Panc1 (cell line): ENCODE measurements around the gene LIPJ.

Source experiments
- POLR2AphosphoS5 ChIP-seq: IDR thresholded peaks from 2 replicates; pipeline ENCODE4 v1.6.1; 2012; ENCODE audit warnings: mild to moderate bottlenecking, low read depth, low read length, moderate library complexity
- SIN3A ChIP-seq: IDR thresholded peaks from 2 replicates; pipeline ENCODE4 v1.6.1; 2012; ENCODE audit warnings: low read depth, mild to moderate bottlenecking, low read length, moderate library complexity, borderline replicate concordance; ENCODE audit not compliant: insufficient read depth
- TCF7L2 ChIP-seq: IDR thresholded peaks from 2 replicates; pipeline ENCODE4 v1.6.1; 2011; ENCODE audit warnings: mild to moderate bottlenecking, low read depth, low read length, inconsistent platforms
- TF ChIP-seq, protein P1 (sequence below): fragments of 450-650 bp; IDR thresholded peaks from 2 replicates; pipeline ENCODE4 v1.5.1; 2017; ENCODE audit warnings: mild to moderate bottlenecking
- TF ChIP-seq, protein P2 (sequence below), 2 experiments: IDR thresholded peaks; 2 replicates each; pipeline ENCODE4 v1.6.1; 2011 to 2012; ENCODE audit warnings: low read depth in 2 of 2, control low read depth in 1 of 2, low read length in 1 of 2, mild to moderate bottlenecking in 1 of 2, moderate library complexity in 1 of 2; ENCODE audit not compliant: insufficient read depth in 1 of 2

DNA sequence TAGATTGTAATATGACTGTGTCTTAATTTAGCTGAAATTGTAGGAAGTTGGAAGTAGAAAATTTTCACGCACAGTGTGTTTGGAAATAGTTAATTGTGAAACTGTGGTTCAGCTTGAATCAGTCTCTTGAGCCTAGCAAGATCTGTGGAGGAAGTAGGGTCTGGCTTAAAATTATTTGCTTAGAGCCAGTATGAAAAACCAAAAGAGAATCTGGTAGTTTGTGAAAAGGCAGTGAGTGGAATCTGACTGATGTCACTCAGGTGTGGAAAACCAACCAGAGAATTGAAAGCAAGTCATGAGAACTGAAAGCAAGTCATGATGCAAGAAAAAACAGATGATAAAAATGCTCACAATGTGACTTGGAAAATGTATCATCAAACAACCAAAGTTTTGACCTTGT lies 11.5 kb downstream of the LIPJ start:
- TF ChIP-seq, protein P1, sequence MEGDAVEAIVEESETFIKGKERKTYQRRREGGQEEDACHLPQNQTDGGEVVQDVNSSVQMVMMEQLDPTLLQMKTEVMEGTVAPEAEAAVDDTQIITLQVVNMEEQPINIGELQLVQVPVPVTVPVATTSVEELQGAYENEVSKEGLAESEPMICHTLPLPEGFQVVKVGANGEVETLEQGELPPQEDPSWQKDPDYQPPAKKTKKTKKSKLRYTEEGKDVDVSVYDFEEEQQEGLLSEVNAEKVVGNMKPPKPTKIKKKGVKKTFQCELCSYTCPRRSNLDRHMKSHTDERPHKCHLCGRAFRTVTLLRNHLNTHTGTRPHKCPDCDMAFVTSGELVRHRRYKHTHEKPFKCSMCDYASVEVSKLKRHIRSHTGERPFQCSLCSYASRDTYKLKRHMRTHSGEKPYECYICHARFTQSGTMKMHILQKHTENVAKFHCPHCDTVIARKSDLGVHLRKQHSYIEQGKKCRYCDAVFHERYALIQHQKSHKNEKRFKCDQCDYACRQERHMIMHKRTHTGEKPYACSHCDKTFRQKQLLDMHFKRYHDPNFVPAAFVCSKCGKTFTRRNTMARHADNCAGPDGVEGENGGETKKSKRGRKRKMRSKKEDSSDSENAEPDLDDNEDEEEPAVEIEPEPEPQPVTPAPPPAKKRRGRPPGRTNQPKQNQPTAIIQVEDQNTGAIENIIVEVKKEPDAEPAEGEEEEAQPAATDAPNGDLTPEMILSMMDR, result no peak
- TF ChIP-seq SIN3A, result no peak
- TF ChIP-seq POLR2AphosphoS5, result no peak
- TF ChIP-seq TCF7L2, result no peak
- TF ChIP-seq, protein P2, sequence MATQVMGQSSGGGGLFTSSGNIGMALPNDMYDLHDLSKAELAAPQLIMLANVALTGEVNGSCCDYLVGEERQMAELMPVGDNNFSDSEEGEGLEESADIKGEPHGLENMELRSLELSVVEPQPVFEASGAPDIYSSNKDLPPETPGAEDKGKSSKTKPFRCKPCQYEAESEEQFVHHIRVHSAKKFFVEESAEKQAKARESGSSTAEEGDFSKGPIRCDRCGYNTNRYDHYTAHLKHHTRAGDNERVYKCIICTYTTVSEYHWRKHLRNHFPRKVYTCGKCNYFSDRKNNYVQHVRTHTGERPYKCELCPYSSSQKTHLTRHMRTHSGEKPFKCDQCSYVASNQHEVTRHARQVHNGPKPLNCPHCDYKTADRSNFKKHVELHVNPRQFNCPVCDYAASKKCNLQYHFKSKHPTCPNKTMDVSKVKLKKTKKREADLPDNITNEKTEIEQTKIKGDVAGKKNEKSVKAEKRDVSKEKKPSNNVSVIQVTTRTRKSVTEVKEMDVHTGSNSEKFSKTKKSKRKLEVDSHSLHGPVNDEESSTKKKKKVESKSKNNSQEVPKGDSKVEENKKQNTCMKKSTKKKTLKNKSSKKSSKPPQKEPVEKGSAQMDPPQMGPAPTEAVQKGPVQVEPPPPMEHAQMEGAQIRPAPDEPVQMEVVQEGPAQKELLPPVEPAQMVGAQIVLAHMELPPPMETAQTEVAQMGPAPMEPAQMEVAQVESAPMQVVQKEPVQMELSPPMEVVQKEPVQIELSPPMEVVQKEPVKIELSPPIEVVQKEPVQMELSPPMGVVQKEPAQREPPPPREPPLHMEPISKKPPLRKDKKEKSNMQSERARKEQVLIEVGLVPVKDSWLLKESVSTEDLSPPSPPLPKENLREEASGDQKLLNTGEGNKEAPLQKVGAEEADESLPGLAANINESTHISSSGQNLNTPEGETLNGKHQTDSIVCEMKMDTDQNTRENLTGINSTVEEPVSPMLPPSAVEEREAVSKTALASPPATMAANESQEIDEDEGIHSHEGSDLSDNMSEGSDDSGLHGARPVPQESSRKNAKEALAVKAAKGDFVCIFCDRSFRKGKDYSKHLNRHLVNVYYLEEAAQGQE (IDR thresholded peaks at IDR 0.05; ENCODE audit: insufficient read depth in 1 of 2, low read depth in 2 of 2, low read length in 1 of 2), result no peak
